GM21528 (cell line): ENCODE results near the gene GGA1.
A peak's percentile ranks its signal among the peaks of the same experiment; 100 is the strongest.
"Not testable (repeated sequence)": the region's sequence is repeated elsewhere in the genome, so short reads cannot be mapped to it uniquely, and the experiment has no call there.

Source experiments
- ATAC-seq: cut with Tn5 transposase; IDR thresholded peaks from one replicate; pipeline ENCODE4 v1.9.1; 2021; ENCODE audit warnings: mild to moderate bottlenecking, moderate library complexity; ENCODE audit not compliant: unreplicated experiment, low FRiP score

Gene GGA1

GRCh38 chr22:37640591-37641560 lies 32.2 kb downstream of the GGA1 start:
- no peak for ATAC-seq

GRCh38 chr22:37641561-37641949 lies 32.9 kb downstream of the GGA1 start:
- no peak for ATAC-seq

DNA sequence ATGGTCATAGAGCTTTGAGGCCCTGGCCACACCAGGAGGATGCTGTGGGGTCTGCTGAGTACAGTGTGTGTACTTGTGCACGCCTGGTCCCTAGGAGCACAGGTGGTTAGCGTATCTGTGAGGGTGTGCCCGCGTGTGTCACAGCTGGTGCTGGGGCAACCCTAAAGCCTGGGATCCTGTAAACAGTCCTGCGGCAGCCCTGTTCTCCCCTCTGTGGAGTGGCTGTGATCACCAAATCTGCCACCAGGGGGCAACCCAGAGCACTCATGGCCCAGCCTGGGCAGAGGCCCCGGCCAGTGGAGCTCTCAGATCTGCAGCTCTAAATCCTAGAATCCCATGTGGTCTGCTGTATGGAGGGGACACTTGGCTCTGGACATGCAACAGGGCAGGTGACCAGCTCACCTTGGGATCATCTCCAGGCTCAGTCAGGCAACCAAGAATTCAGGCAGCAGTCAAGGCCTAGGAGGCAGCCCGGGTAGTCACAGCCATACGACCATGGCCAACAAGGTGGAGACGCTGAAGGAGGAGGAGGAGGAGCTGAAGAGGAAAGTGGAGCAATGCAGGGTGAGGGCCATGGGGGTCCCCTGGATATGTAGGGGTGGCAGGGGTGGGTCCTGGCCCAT lies 34.7 kb downstream of the GGA1 start:
- ATAC-seq = no peak

- no peak for ATAC-seq
Measured at GRCh38 chr22:37647317-37647716, 38.7 kb downstream of the GGA1 start.

- ATAC-seq = no peak
Measured at GRCh38 chr22:37647928-37648327, 39.3 kb downstream of the GGA1 start.

- no peak for ATAC-seq
Measured at GRCh38 chr22:37650463-37651136, 42.0 kb downstream of the GGA1 start.

DNA sequence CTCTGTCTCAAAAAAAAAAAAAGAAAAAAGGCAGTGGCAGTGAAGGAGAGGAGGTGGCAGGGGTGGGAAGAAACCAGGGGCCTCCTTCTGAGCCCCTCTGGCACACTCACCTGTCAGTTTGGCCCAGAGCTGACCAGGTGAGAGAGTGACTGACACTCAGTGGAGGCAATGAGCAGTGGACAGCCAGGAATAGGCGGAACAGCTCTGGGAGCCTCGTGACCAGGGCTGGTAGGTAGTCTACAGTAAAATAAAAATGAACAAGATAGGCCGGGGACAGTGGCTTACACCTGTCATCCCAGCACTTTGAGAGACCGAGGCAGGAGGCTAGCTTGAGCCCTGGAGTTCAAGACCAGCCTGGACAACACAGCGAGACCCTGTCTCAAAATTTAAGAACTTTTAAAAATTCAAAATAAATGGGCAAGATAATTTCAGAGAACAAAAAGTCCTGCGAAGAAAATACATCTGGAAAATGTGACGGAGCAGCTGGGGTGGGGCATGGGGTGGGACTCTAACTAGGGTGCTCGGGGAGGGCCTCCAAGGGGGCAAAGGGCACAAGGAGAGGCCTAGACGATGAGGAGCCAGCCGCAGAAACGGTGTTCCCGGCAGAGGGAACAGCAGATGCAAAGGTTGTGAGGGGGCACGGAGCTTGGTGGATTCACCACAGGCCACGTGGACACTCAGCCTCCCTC lies 46.1 kb downstream of the GGA1 start:
- ATAC-seq = no peak

GRCh38 chr22:37655252-37655563 lies 46.6 kb downstream of the GGA1 start:
- no peak for ATAC-seq

- ATAC-seq = not testable (repeated sequence)
Measured at GRCh38 chr22:37656583-37656982, 47.9 kb downstream of the GGA1 start.

- ATAC-seq = no peak
Measured at GRCh38 chr22:37657590-37658132, 49.0 kb downstream of the GGA1 start.

- ATAC-seq = peak; percentile 81
Measured at GRCh38 chr22:37658133-37659065, 49.8 kb downstream of the GGA1 start, which contains the start of gene PDXP. TSS of gene PDXP (plus strand) at chr22:37658723. CDS start at chr22:37658783, 60 bp downstream.

GRCh38 chr22:37659066-37659896 lies 50.6 kb downstream of the GGA1 start:
- ATAC-seq = peak; percentile 16

DNA sequence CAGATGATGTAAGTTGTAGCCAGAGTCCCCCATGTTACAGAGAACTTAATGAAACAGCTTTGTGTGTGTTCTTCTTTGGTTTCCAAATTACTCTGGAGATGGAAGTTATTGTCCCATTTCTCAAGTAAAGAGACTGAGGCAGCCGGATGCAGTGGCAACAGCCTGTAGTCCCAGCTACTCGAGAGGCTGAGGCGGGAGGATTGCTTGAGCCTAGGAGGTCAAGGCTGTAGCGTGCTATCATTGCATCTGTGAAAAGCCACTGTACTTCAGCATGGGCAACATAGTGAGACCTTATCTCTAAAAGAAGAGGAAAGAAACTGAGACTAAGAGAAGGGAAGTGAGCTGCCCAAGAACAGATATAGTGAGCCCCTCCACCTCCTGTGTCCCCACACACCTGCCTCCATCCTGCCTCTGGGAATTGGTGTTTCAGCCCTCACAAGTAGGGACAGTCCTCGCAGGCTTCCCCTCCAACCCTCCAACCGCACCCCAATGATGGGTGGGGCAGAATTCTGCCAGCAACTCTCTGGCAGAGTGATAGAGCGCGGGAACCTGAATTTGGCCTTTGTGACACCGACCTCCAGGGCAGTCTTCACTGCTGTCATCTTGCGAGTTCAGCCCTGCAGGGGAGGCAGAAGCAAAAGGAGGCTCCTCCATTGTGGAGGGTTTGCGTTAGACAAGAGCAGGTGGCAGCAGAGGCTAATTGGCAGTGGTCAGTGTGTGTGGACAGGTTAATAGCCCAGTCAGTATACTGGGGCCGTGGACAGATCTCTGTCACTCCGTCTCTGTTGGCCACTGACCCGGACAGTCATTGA lies 51.5 kb downstream of the GGA1 start:
- no peak for ATAC-seq

DNA sequence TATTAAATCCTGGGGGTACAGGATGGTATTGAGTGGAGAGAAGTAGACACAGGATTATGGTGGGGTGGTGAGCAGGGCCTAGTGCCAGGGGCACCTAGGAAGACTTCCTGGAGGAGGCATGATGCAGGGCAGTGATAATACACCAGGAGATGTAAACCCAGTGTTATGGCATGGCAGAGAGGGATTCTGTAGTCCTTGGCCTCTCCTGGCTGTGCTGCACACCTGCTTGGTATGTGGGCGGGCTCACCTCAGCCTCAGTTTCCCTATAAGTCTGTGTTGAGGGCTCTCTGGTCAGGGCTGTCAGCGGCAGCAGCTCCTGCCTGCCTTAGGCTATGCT lies 52.0 kb downstream of the GGA1 start:
- ATAC-seq = no peak

- ATAC-seq = no peak
Measured at GRCh38 chr22:37661160-37661924, 52.7 kb downstream of the GGA1 start.

GRCh38 chr22:37662039-37662438 lies 53.4 kb downstream of the GGA1 start:
- no peak for ATAC-seq

DNA sequence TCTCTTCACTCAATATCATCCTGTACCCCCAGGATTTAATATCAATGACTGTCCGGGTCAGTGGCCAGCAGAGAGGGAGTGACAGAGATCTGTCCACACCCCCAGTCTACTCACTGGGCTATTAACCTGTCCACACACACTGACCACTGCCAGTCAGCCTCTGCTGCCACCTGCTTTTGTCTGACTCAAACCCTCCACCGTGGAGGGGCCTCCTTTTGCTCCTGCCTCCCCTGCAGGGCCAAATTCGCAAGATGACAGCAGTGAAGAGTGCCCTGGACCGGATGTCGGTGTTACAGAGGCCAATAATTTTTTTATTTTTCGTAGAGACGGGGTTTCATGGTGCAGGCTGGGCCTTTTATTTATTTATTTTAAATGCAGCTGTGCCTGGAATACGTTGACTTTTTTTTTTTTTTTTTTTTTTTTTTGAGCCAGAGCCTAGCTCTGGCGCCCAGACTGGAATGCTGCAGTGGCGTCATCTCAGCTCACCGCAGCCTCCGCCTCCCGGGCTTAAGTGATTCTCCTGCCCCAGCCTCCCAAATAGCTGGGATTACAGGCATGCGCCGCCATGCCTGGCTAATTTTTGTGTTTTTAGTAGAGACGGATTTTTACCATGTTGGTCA lies 55.0 kb downstream of the GGA1 start:
- no peak for ATAC-seq
